GM12872 (cell line): ENCODE measurements around the gene FAM118B.

ENCODE experiments used
- TF ChIP-seq, protein P1 (sequence below): IDR thresholded peaks from 3 replicates; pipeline ENCODE4 v1.5.1; 2011; ENCODE audit warnings: low read depth, mild to moderate bottlenecking, low read length, moderate library complexity; ENCODE audit not compliant: insufficient read depth

Gene FAM118B

DNA sequence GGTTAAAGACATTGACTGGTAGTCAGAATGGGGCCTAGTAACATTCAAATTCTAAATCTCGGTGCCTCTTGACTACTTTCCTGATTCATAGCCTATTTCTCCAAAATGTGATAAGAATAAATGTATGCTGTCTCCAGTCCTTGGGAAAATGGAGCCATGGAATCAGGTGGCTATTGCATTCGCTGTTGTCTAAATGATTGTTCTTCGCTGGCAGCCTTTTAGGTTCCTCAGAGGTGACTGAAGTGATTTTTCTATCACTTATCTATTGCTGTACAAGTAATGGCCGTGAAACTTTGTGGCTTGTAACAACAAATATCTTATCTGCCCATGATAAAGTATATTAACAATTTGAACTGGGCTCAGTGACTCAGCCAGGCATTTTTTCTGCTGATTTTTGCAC, 41.7 kb downstream of the FAM118B start:
- TF ChIP-seq, protein P1, sequence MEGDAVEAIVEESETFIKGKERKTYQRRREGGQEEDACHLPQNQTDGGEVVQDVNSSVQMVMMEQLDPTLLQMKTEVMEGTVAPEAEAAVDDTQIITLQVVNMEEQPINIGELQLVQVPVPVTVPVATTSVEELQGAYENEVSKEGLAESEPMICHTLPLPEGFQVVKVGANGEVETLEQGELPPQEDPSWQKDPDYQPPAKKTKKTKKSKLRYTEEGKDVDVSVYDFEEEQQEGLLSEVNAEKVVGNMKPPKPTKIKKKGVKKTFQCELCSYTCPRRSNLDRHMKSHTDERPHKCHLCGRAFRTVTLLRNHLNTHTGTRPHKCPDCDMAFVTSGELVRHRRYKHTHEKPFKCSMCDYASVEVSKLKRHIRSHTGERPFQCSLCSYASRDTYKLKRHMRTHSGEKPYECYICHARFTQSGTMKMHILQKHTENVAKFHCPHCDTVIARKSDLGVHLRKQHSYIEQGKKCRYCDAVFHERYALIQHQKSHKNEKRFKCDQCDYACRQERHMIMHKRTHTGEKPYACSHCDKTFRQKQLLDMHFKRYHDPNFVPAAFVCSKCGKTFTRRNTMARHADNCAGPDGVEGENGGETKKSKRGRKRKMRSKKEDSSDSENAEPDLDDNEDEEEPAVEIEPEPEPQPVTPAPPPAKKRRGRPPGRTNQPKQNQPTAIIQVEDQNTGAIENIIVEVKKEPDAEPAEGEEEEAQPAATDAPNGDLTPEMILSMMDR = no peak

DNA sequence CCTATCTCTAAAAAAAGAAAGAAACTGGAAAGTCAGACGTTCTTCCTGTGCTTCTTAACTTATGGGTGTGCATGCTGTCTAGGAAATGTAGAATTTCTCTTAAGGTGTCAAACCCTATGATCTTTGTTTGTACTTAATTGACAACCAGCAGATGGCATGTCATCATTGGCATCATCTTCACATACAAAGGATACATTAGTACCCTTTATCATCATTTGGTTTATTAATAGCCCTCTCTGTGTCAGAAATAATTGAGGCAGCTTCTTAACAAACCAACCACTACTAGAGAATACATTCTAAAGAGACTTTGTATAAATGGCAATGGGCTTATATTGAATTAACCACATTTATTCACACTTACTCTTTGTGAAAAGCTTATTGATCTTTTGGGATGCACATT, 43.2 kb downstream of the FAM118B start:
- TF ChIP-seq, protein P1 = no peak

DNA sequence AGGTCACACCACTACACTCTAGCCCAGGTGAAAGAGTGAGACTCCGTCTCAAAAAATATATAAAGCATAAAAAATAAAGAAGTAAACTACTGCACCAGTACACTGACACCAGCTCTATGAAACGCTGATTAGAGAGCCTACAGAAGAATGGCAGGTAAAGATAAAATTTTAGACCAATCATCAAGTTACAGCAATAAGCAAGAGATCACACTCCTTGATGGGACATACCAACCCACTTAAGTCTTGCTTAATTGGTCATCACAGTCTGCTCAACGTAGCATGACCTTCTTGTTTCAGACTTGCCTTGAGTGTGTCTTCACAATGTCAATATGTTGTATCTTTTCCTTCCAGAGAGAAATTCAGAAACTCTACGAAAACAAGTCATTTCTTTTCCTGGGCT, 44.6 kb downstream of the FAM118B start:
- TF ChIP-seq, protein P1 = no peak

DNA sequence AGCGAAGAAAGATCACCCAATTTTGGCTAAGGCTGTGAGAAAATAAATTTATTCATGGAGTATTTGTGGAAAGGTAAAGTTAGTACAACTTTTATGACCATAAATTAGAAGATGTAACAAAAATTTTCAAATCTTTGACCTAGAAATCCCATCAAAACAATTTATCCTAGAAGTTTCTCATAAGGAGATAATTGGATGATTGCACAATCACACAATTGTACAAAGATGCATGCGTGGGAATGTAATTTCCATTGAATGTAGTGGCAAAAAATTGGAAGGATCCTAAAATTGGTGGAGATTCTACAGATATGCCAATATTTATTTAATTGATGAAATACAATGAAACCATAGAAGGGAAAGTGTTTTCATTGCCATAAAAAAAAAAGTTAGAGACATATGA, 45.6 kb downstream of the FAM118B start:
- TF ChIP-seq, protein P1 = no peak

DNA sequence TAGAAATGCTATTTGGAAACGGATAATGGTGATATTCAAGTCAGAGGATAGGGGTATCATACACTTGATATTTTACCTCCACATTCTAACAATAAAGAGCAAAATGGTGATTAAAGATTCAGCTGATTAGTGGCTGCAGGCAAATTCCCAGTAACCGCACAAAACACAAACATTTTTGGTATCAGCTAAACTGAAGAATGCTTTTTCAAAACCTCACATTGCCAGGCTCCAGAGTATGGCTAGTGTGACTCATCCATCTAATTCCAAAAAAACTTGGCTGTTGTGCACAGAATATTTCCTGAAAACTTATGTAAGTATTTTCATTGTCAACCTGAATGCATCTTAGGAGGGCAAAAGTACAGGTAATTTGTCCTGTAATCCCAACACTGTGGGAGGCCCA, 46.2 kb downstream of the FAM118B start:
- TF ChIP-seq, protein P1 = no peak

DNA sequence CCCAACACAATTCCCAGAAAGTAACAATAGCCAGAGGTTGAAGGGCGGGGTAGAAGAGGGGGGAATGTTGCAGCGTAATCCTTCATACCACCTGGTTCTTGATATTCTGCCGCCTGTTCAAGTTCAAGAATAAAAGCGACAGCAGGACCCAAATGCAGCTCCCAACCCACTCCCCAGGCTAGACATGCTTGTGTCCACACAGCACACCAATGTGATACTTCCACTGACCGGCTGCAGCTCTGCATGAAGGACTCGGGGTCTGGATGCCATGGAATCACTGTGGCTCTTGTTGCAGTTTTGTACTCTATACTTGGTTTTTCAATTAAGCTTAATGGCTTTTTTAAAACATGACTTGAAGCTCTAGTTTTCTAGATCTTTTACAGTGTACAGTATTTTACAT, 50.6 kb downstream of the FAM118B start:
- TF ChIP-seq, protein P1 = no peak

DNA sequence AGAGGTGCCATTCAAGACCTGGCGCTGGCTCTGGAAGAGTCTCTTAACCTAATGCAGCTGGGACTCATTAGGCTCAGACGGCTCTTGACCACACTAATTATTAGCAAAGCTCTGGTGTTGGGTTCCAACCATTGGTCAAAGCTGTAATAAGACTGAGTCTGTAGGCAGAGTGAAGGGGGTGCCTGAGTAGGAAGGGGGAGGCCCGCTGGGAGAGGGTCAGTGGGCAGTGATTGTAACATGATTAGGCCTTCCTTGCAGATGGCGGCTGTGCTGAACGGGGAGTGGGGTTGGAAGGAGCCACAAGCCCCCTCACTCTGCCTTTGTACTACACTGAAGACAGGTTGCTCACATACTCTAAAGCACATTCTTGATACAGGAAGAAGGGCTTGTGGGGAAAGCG, 51.9 kb downstream of the FAM118B start:
- TF ChIP-seq, protein P1 = no peak

DNA sequence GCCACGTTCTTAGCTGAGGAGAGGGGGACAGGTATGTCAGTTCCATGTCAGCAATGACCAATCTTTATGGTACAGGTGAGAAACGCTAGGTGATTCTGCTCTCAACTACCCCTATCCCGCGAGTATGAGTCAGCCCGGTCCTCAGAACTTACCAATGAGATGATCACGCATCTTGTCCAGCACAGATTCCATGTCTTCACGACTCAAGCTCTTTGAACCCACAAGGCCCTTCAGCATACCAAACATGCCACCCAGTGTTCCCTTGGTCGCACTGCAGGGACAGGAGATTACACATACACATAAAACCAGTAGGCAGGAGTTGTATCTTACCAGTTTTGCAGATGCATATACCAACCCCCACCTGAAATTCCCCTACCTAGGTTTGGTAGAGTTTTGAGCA, 54.2 kb downstream of the FAM118B start:
- TF ChIP-seq, protein P1 = no peak
